22Rv1 (cell line): ENCODE data around the gene PEX14.

Experiments used
- H3K27ac ChIP-seq: fragments of 450-650 bp; 2 replicates; pipeline ENCODE4 v1.5.1; 2017
- ZFX ChIP-seq: fragments of 450-650 bp; IDR thresholded peaks from 2 replicates; pipeline ENCODE4 v1.6.1; 2017; ENCODE audit warnings: antibody characterized with exemption, borderline replicate concordance
- TF ChIP-seq, protein P1 (sequence below): fragments of 450-650 bp; IDR thresholded peaks from 2 replicates; pipeline ENCODE4 v1.5.1; 2017; ENCODE audit warnings: mild to moderate bottlenecking

The PEX14 gene

DNA sequence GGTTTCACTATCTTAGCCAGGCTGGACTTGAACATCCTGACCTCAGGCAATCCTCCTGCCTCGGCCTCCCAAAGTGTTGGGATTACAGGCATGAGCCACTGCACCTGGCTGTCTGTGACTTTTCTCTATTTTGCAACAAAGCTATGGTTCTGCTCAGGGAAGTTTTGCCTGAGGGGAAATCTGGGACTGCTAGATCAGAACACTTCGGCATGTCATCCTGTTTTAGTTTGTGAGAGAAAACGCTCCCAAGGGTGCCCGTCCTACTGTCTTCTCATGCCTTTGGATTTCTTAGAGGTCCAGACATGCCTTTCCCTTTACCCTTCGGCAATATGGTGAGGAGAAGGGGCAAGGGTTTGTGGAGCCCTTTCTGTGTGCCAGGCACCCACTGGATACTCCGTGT is 30.5 kb upstream of the PEX14 start:
- TF ChIP-seq, protein P1, sequence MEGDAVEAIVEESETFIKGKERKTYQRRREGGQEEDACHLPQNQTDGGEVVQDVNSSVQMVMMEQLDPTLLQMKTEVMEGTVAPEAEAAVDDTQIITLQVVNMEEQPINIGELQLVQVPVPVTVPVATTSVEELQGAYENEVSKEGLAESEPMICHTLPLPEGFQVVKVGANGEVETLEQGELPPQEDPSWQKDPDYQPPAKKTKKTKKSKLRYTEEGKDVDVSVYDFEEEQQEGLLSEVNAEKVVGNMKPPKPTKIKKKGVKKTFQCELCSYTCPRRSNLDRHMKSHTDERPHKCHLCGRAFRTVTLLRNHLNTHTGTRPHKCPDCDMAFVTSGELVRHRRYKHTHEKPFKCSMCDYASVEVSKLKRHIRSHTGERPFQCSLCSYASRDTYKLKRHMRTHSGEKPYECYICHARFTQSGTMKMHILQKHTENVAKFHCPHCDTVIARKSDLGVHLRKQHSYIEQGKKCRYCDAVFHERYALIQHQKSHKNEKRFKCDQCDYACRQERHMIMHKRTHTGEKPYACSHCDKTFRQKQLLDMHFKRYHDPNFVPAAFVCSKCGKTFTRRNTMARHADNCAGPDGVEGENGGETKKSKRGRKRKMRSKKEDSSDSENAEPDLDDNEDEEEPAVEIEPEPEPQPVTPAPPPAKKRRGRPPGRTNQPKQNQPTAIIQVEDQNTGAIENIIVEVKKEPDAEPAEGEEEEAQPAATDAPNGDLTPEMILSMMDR: no peak
- TF ChIP-seq ZFX: no peak
- H3K27ac ChIP-seq: no peak overlapping the region

DNA sequence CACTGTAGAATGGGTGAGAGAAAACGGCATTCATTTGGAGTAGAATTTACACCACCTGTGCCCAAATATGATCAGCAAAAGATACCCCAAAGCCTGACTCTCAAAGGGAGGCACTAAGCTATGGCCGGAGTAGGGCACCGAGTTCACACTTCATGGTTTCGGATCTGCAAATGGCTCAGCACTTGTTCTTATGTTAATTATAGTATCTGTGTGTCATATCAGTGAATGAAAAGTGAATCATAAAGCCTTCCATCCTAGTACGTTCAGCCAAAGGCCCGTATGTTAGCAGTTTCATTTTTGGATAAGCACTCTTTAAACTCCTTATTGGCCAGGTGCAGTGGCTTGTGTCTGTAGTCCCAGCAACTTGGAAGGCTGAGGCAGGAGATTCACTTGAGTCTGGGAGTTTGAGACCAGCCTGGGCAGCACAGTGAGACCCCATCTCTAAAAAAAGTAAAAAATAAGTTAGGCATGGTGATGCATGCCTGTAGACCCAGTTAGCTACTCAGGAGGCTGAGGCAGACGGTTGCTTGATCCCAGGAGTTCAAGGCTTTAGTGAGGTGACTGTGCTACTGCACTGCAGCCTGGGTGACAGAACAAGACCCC is 29.9 kb upstream of the PEX14 start:
- no peak for TF ChIP-seq ZFX
- TF ChIP-seq, protein P1: no peak

DNA sequence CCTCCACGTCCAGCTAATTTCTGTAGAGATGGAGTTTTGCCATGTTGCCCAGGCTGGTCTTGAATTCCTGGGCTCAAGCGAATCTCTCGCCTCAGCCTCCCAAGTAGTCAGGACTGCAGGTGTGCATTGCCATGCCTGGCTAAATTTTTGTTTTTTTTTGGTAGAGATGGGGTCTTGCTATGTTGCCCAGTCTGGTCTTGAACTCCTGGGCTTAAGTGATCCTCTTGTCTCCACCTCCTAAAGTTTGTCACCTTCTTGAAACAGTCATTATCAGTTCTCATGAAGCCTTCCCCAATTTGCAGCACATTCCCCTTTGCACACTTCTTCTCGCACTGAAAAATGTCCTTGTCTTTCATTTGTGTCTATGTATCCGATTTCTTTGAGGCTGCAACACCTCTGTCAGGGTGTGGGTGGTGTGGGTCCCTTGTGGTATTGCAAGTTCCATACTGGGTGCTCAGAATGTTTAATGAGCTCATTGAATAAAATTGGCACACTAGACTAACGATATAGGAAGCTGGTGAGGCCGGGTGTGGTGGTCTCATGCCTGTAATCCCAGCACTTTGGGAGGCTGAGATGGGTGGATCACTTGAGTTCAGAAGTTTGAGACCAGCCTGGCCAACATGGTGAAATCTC is 27.8 kb upstream of the PEX14 start:
- no peak overlapping the region for H3K27ac ChIP-seq
- no peak for TF ChIP-seq ZFX
- TF ChIP-seq, protein P1: no peak

More for the DNA sequence above, 29.9 kb upstream of the PEX14 start:
- H3K27ac ChIP-seq: no peak overlapping the region

DNA sequence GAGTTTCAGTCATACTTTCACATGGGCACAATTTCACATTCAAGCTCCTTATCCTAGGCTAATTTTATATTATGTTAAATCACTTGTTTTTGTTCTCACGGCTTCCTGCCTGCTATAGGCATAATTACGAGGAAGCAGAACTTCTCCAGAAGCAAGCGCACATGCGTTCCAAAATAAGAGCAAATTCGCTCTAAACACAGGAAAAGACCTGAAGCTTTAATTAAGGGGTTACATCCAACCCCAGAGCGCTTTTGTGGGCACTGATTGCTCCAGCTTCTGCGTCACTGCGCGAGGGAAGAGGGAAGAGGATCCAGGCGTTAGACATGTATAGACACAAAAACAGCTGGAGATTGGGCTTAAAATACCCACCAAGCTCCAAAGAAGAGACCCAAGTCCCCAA is 25.0 kb upstream of the PEX14 start, which contains the start of gene CORT:
CORT (plus strand) TSS at position 281 of the 400 bp plus-strand sequence. CDS start 193 bp downstream, outside the sequence.
- no peak within 1 kb of the TSS for H3K27ac ChIP-seq
- TF ChIP-seq, protein P1: no peak
- no peak for TF ChIP-seq ZFX

DNA sequence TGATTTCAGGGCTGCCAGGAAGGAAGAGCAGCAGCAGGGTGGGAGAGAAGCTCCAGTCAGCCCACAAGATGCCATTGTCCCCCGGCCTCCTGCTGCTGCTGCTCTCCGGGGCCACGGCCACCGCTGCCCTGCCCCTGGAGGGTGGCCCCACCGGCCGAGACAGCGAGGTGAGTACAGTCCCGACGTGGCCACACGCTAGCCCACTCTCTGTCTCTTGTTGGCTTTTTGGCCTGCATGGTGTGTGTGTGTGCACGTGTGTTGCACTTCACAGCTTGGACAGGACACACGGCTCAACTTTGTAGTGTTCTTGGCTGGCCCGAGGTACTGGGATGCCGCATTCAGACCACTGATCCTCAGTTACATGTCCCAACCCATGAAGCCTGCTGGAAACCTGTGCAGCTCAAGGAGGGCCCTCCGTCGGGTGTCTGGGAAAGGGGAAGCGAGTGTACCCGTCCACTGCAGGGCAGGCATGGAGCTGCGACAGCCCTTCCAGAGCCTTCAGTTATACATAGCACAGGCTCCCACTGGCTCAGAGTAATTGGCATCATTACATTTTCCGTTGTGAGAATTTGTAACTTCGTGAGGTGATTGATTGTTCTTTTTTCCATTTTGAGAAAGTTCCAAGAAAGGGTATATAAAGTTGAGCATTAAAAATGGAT is 24.5 kb upstream of the PEX14 start:
- TF ChIP-seq ZFX: no peak
- TF ChIP-seq, protein P1: no peak
- no peak overlapping the region for H3K27ac ChIP-seq

DNA sequence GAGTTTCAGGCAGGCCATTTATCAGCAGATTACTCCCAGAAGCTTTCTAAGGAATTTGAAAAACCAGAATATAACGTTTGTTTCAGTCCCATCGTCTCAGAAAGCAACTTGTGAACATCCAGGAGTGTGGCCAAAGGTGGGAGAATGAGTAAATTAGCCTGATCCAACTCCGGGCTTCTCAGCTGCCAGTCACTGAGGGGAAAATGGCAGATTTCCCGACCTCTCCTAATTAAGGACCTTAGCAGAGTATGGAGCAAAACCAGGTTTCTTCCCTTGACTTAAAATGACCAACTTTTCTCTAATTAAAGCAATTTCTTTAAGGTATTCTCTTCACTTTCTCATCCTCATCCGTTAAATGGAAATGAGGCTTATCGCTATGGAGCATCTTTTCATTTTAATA is 23.9 kb upstream of the PEX14 start:
- no peak overlapping the region for H3K27ac ChIP-seq
- no peak for TF ChIP-seq ZFX
- TF ChIP-seq, protein P1: no peak

DNA sequence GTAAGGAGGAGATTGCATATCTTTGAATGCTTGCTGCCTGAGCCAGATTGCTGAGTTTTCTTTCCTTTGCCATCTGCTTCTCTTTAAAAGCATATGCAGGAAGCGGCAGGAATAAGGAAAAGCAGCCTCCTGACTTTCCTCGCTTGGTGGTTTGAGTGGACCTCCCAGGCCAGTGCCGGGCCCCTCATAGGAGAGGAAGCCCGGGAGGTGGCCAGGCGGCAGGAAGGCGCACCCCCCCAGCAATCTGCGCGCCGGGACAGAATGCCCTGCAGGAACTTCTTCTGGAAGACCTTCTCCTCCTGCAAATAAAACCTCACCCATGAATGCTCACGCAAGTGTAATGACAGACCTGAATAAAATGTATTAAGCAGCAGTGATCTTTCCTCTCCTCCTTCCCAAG is 23.5 kb upstream of the PEX14 start:
- TF ChIP-seq ZFX: no peak
- TF ChIP-seq, protein P1: no peak
- no peak overlapping the region for H3K27ac ChIP-seq
